ENCODE results near the gene PIM2. TPM values are rescaled to one million over a fixed set of nuclear protein-coding genes. Genes with fewer than 3 reads are reported as not detected.

PIM2 gene
- polyA plus RNA-seq, 1 experiment: 8.0 TPM

DNA sequence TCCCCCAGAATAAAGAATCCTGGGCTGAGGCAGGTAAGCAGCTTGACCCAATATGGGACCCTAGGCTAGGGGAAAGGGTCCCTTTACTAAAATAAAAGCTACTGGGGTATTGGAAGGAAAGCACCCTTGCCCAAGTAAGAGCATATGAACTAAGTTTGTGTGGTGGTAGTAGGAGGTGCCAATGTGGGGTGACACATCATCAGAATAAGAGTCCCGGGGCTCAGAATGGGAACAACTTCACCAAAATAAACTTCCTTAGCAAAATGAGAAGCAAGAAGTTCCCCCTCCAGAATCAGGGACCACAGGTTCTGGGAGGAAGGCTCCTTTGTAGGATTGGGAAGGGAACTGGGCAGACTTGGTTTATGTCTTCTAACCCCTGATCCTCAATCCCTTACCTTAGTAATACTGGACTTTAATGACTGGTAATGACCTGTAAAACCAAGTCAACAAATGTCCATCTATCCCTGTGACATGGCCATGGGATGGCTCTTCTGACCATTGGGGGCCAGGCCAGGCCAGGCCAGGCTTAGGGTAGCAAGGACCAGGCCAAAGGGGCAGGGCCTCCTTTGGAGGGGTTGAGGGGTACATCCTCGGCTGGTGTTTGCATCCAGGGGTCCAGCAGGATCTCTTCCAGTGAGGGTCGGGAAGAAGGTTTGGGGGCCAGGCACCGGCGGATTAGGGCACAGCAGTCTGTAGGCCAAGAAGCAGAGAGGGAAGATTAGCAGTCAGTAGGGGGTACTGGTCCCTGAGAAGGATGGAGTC lies 5.0 kb downstream of the PIM2 start:
- ChIA-PET POLR2A (no interaction called here), CTCF (interaction anchor here (0.8 kb wide), 1 partner anchor 152 kb away, joined by 3 read pairs; no protein-coding TSS in a partner anchor)
- Histone ChIP-seq H3K36me3 (ENCODE audit: control insufficient read depth, insufficient read depth, low read length) (peaks cover 1% of the 10 kb centered on the region), H3K4me3 (ENCODE audit: low read depth, low read length) (no peak overlapping the region), H3K27me3 (ENCODE audit: control insufficient read depth, insufficient read depth, low read length) (no peaks in the 10 kb centered on the region)
- DNase-seq (ENCODE audit: low read depth): no peak
- TF ChIP-seq, protein P1, sequence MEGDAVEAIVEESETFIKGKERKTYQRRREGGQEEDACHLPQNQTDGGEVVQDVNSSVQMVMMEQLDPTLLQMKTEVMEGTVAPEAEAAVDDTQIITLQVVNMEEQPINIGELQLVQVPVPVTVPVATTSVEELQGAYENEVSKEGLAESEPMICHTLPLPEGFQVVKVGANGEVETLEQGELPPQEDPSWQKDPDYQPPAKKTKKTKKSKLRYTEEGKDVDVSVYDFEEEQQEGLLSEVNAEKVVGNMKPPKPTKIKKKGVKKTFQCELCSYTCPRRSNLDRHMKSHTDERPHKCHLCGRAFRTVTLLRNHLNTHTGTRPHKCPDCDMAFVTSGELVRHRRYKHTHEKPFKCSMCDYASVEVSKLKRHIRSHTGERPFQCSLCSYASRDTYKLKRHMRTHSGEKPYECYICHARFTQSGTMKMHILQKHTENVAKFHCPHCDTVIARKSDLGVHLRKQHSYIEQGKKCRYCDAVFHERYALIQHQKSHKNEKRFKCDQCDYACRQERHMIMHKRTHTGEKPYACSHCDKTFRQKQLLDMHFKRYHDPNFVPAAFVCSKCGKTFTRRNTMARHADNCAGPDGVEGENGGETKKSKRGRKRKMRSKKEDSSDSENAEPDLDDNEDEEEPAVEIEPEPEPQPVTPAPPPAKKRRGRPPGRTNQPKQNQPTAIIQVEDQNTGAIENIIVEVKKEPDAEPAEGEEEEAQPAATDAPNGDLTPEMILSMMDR (IDR thresholded peaks at IDR 0.05; ENCODE audit: insufficient read depth, low read depth, low read length): no peak

DNA sequence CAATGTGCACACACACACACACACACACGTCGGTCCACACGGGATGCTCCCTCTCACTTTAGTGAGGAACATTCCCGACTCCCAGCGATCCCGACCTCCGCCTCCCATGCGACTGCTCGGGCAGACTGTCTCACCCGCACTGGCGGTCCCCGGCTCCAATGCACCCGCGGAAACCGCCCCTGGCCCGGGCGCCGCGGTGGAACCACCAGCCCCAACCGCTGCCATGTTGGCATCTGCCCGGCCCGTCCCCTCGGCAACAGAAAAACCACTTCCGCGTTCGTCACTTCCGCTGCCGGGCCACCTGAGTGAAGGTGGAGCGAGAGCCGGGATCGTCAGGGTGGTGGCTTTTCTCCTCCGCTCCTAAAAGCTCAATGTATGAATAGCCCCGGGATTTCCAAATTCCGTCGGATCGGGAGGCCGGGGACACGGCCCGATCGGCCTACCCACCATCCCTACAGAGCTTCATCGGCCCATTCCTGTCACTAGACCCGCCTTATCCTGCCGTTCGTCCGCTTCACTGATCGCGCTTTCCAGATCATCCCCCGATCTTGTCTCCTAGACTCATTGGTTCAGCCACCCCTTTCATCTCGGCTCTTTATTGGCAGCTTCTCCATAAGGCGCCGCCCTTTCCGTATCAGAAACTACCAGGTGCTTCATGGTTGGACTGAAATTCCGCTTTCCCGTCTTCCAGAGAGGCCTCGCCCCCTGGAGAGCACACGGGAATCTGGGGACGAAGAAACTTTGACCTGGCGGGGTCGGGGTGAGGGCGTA lies 7.2 kb downstream of the PIM2 start, which contains the start of gene SLC35A2:
TSS of gene SLC35A2 (minus strand) at position 235 of the 771 bp plus-strand sequence. CDS start at position 225, 10 bp downstream.
- ChIA-PET POLR2A (no interaction called here), CTCF (interaction anchor here (0.7 to 1.6 kb wide), 3 partner anchors 19 to 334 kb away, joined by 3 read pairs; no protein-coding TSS in a partner anchor)
- DNase-seq (ENCODE audit: low read depth): no peak
- TF ChIP-seq, protein P1 (IDR thresholded peaks at IDR 0.05; ENCODE audit: insufficient read depth, low read depth, low read length): no peak
- H3K36me3 ChIP-seq (ENCODE audit: control insufficient read depth, insufficient read depth, low read length): peaks cover 1% of the 10 kb centered on the region
- H3K4me3 ChIP-seq (ENCODE audit: low read depth, low read length): peak within 1 kb of the TSS; percentile 82
- H3K27me3 ChIP-seq (ENCODE audit: control insufficient read depth, insufficient read depth, low read length): no peaks in the 10 kb centered on the region

DNA sequence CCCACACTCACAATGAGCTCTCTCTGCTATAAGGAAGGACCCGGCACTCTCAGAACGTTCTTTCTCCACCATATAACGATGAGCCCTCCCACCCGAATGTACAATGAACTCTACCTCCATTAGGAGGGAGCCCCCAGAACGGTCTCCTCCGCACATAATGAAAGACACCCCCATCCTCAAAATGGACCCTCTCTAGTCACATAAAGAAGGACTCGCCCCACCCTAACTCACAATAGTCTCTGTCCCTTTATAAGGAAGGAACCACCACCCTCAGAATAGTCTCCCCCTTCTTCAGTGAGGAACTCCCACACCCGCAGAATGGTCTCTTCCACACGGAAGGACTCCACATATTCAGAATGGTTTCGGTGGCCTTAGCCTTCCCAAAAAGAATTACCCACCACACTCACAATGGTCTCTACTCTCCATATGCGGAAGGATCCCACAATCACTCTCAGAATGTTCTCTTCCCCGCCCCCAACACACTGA lies 7.9 kb downstream of the PIM2 start:
- Histone ChIP-seq H3K27me3 (ENCODE audit: control insufficient read depth, insufficient read depth, low read length) (no peaks in the 10 kb centered on the region), H3K36me3 (ENCODE audit: control insufficient read depth, insufficient read depth, low read length) (peaks cover 3% of the 10 kb centered on the region), H3K4me3 (ENCODE audit: low read depth, low read length) (peak overlapping the region; percentile 82)
- TF ChIP-seq, protein P1 (IDR thresholded peaks at IDR 0.05; ENCODE audit: insufficient read depth, low read depth, low read length): no peak
- no peak for DNase-seq (ENCODE audit: low read depth)
- POLR2A ChIA-PET: no interaction called here
- CTCF ChIA-PET: interaction anchor here (1.2 to 1.6 kb wide), 2 partner anchors 19 to 20 kb away, joined by 3 read pairs; no protein-coding TSS in a partner anchor

DNA sequence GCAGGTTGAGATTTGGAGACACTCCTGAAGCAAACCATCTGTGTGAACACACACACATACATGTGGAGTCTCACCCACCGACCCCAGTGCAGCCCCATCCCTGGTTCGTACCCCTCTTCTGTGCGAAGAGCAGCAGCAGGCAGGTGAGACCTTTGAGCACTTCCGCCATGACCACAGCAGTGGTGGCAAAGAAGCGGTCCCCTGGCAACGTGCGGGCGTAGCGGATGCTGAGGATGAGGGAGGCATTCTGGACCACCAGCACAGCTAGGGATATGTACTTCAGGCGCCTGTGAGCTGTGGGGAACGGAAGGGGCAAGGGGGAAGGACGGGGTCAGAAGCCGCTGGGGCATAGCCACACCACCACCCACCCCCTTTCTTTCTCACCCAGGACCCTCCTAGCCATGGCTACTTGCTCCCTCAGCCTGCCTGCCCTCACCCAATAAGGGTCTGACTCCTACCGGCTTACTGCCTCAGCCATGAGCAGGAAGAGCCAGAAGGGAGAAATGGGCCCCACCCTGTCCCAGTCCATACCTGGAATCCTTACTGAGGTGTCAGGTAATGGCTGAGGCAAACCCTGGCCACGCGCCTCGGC lies 9.0 kb downstream of the PIM2 start:
- POLR2A ChIA-PET: no interaction called here
- TF ChIP-seq, protein P1 (IDR thresholded peaks at IDR 0.05; ENCODE audit: insufficient read depth, low read depth, low read length): no peak
- no peak for DNase-seq (ENCODE audit: low read depth)
- CTCF ChIA-PET: no interaction called here
- no peaks in the 10 kb centered on the region for H3K27me3 ChIP-seq (ENCODE audit: control insufficient read depth, insufficient read depth, low read length)
- H3K36me3 ChIP-seq (ENCODE audit: control insufficient read depth, insufficient read depth, low read length): peaks cover 3% of the 10 kb centered on the region
- no peak overlapping the region for H3K4me3 ChIP-seq (ENCODE audit: low read depth, low read length)

DNA sequence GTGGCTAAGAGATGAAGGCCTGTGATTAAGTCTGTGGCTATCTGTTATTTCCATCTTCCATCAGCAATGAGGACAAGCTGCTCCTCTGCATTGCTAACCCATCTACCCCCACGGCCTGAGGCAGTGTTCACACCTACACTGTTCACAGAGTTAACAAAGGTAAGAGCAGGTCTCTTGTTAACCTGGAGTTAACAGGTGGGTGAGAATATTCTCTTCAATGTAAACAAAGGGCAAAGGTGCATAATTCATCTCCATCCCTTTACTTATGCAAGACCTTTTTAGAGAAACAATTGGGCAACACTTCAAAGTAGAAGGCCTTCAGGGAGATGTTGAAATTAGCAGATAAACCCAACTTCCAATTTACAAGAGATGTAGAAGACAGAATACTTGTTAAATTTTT lies 10.2 kb downstream of the PIM2 start:
- no peak for DNase-seq (ENCODE audit: low read depth)
- ChIA-PET POLR2A (no interaction called here), CTCF (no interaction called here)
- TF ChIP-seq, protein P1 (IDR thresholded peaks at IDR 0.05; ENCODE audit: insufficient read depth, low read depth, low read length): no peak
- H3K4me3 ChIP-seq (ENCODE audit: low read depth, low read length): no peak overlapping the region
- peaks cover 3% of the 10 kb centered on the region for H3K36me3 ChIP-seq (ENCODE audit: control insufficient read depth, insufficient read depth, low read length)
- no peaks in the 10 kb centered on the region for H3K27me3 ChIP-seq (ENCODE audit: control insufficient read depth, insufficient read depth, low read length)
